22Rv1 (cell line): ENCODE results near the gene RAG1.

Source experiments
- H3K27ac ChIP-seq: fragments of 450-650 bp; 2 replicates; pipeline ENCODE4 v1.5.1; 2017
- CTCF ChIP-seq: fragments of 450-650 bp; IDR thresholded peaks from 2 replicates; pipeline ENCODE4 v1.5.1; 2017; ENCODE audit warnings: mild to moderate bottlenecking
- ZFX ChIP-seq: fragments of 450-650 bp; IDR thresholded peaks from 2 replicates; pipeline ENCODE4 v1.6.1; 2017; ENCODE audit warnings: antibody characterized with exemption, borderline replicate concordance

RAG1 gene

GRCh38 chr11:36567694-36568093 is at the start of gene RAG1:
Gene RAG1, plus strand, starts transcription at chr11:36568007. Its CDS starts 5,298 bp downstream, at chr11:36573305.
- no peak for TF ChIP-seq ZFX
- TF ChIP-seq CTCF, result no peak

GRCh38 chr11:36530840-36531239 is 37.0 kb upstream of the RAG1 start:
- TF ChIP-seq CTCF (no peak), ZFX (no peak)

More at GRCh38 chr11:36567694-36568093, at the start of gene RAG1:
- H3K27ac ChIP-seq, result no peak within 1 kb of the TSS

GRCh38 chr11:36532941-36533601 is 34.7 kb upstream of the RAG1 start:
- no peak overlapping the region for H3K27ac ChIP-seq
- TF ChIP-seq ZFX, result no peak
- TF ChIP-seq CTCF, result no peak

More at GRCh38 chr11:36530840-36531239, 37.0 kb upstream of the RAG1 start:
- H3K27ac ChIP-seq, result no peak overlapping the region

GRCh38 chr11:36534276-36534840 is 33.4 kb upstream of the RAG1 start:
- TF ChIP-seq CTCF (no peak), ZFX (no peak)
- H3K27ac ChIP-seq, result no peak overlapping the region

- H3K27ac ChIP-seq, result no peak overlapping the region
- TF ChIP-seq ZFX, result no peak
- peak; percentile 74 for TF ChIP-seq CTCF
These were observed 26.8 kb upstream of the RAG1 start for GRCh38 chr11:36540998-36541397.

- TF ChIP-seq ZFX (no peak), CTCF (no peak)
- no peak overlapping the region for H3K27ac ChIP-seq
These were observed 17.3 kb upstream of the RAG1 start for GRCh38 chr11:36550385-36551115.

GRCh38 chr11:36557390-36557789 is 10.4 kb upstream of the RAG1 start:
- 0 out of 2 replicates have a peak, but pooled peaks have one; percentile 5 for TF ChIP-seq CTCF
- peak overlapping the region; percentile 71 for H3K27ac ChIP-seq
